GM10266 (cell line): Measurements from ENCODE around the gene ZNF425.

Experiments used
- DNase-seq: peaks from one replicate; pipeline ENCODE4 v3.0.0; 2012; ENCODE audit errors: extremely low spot score
- CTCF ChIP-seq: IDR thresholded peaks from 2 replicates; pipeline ENCODE4 v1.5.1; 2012; ENCODE audit warnings: mild to moderate bottlenecking, low read depth; ENCODE audit not compliant: control insufficient read depth, insufficient read depth; ENCODE audit errors: missing control alignments

Gene ZNF425

GRCh38 chr7:149081914-149082313 lies 44.2 kb downstream of the ZNF425 start:
- no peak for DNase-seq

GRCh38 chr7:149077594-149077993 lies 48.5 kb downstream of the ZNF425 start:
- no peak for TF ChIP-seq CTCF
- no peak for DNase-seq

More at GRCh38 chr7:149081914-149082313, 44.2 kb downstream of the ZNF425 start:
- TF ChIP-seq CTCF = no peak

GRCh38 chr7:149075286-149075685 lies 50.8 kb downstream of the ZNF425 start:
- no peak for TF ChIP-seq CTCF
- no peak for DNase-seq

GRCh38 chr7:149074116-149074885 lies 51.8 kb downstream of the ZNF425 start:
- TF ChIP-seq CTCF = no peak

GRCh38 chr7:149072438-149072775 lies 53.7 kb downstream of the ZNF425 start:
- no peak for DNase-seq
- no peak for TF ChIP-seq CTCF

More at GRCh38 chr7:149074116-149074885, 51.8 kb downstream of the ZNF425 start:
- no peak for DNase-seq

GRCh38 chr7:149071641-149072437 lies 54.3 kb downstream of the ZNF425 start:
- no peak for TF ChIP-seq CTCF
- DNase-seq = no peak

GRCh38 chr7:149071182-149071635 lies 54.9 kb downstream of the ZNF425 start:
- TF ChIP-seq CTCF = no peak

More at GRCh38 chr7:149071182-149071635, 54.9 kb downstream of the ZNF425 start:
- no peak for DNase-seq
